Peyer's patch (tissue), 4 donors: Measurements from ENCODE around the gene CAPG.

ENCODE experiments used
- CTCF ChIP-seq, 6 experiments: fragments of 450-650 bp in 4 of 6; fragments of 200-600 bp in 2 of 6; sonication (generic) in 1 of 6; IDR thresholded peaks; one replicate each; pipeline ENCODE4 v1.5.1; 2017 to 2019; ENCODE audit warnings: antibody characterized with exemption in 6 of 6, mild to moderate bottlenecking in 3 of 6, moderate library complexity in 1 of 6
- POLR2A ChIP-seq, 2 donors: fragments of 450-650 bp; IDR thresholded peaks; one replicate each; pipeline ENCODE4 v1.5.1; 2017; ENCODE audit warnings: antibody characterized with exemption in 2 of 2, mild to moderate bottlenecking in 2 of 2, moderate library complexity in 2 of 2

GRCh38 chr2:85455552-85456090 is 45.5 kb upstream of the CAPG start:
- TF ChIP-seq CTCF (IDR thresholded peaks at IDR 0.05) (peak in 3 of 6 experiments; percentile 15 to 27 (median 19)), POLR2A (IDR thresholded peaks at IDR 0.05) (no peak)
